Osteocyte (in vitro differentiated cells): ENCODE data around the gene TCF7L1. TPM values are rescaled to one million over a fixed set of nuclear protein-coding genes. Genes with fewer than 3 reads are reported as not detected.
A peak's percentile ranks its signal among the peaks of the same experiment; 100 is the strongest.

Experiments
- DNase-seq: peaks from one replicate; pipeline ENCODE4 v3.0.0; 2021; ENCODE audit warnings: mixed read lengths; ENCODE audit not compliant: unreplicated experiment; ENCODE audit errors: extremely low spot score
- H3K27ac Mint-ChIP-seq: one replicate; pipeline ENCODE4 v1.8.0; 2021; ENCODE audit warnings: mild to moderate bottlenecking, mixed read lengths; ENCODE audit not compliant: unreplicated experiment
- H3K27me3 Mint-ChIP-seq: one replicate; pipeline ENCODE4 v1.8.0; 2021; ENCODE audit warnings: mixed read lengths; ENCODE audit not compliant: unreplicated experiment
- H3K36me3 Mint-ChIP-seq: one replicate; pipeline ENCODE4 v1.8.0; 2021; ENCODE audit warnings: mixed read lengths; ENCODE audit not compliant: unreplicated experiment
- H3K4me1 Mint-ChIP-seq: one replicate; pipeline ENCODE4 v1.8.0; 2021; ENCODE audit warnings: mixed read lengths; ENCODE audit not compliant: unreplicated experiment
- H3K4me3 Mint-ChIP-seq: one replicate; pipeline ENCODE4 v1.8.0; 2021; ENCODE audit warnings: mild to moderate bottlenecking, moderate library complexity, mixed read lengths; ENCODE audit not compliant: unreplicated experiment
- H3K9me3 Mint-ChIP-seq: one replicate; pipeline ENCODE4 v1.8.0; 2021; ENCODE audit warnings: mixed read lengths; ENCODE audit not compliant: unreplicated experiment
- total RNA-seq: library from RNA; stranded (reverse); gene quantifications from 2 replicates; pipeline ENCODE4 v1.2.1, GENCODE V29; 2021
- TF ChIP-seq, protein P1 (sequence below): fragments of 200-600 bp; sonication (generic); IDR thresholded peaks from 2 replicates; pipeline ENCODE4 v1.5.0; 2021; ENCODE audit warnings: antibody characterized with exemption, mild to moderate bottlenecking, moderate library complexity

Gene TCF7L1
- total RNA-seq, 1 donor from 2014 or later = 31.8 TPM

DNA sequence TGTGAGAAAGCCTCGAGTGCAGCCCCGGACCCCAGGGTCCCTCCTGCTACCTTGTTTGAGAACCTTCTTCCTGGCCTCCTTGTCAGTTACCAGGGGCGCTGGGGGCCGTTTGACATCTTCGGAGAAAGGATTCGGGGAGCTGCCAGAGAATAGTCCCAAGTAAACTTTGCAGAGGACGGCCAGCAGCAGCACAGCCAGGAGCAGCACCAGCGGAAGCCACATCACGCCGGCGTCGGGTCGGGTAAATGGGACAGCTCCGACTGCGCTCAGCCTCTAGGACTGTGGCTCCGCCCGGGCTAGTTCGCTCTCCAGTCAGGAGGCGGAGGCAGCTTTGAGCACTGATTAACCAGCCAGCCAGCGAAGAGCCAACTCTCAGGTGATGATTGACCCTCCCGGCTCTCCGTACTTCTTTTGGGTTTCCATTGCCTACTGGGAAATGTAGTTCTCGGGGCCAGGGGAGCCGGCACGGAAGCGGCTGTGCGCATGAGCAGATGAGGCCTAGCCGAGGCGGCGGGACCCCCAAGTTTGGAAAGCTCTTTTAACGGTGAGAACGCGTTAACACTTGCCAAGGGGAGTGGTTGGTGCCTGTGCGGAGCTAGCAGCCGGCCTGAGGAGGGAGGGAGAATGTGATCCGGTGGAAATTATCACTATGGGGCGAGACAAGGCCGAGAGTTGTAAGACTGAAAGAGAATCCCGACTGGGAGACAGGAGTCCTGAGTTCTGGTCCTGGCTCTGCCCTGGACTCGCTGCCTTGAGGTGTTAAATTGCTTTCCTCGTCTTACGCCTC, 221.3 kb downstream of the TCF7L1 start, which contains the start of the genes ELMOD3 and RETSAT:
TSS of gene ELMOD3 (plus strand) at position 484 of the 787 bp plus-strand sequence. CDS start 2,430 bp downstream, outside the sequence.
TSS of gene RETSAT (minus strand) at position 243 of the 787 bp plus-strand sequence. CDS start at position 222, 21 bp downstream.
- Mint-ChIP-seq H3K4me1 (peaks cover 25% of the 10 kb centered on the region), H3K36me3 (peaks cover 21% of the 10 kb centered on the region), H3K4me3 (peak within 1 kb of the TSS; percentile 95), H3K27me3 (no peaks in the 10 kb centered on the region), H3K9me3 (no peaks in the 10 kb centered on the region), H3K27ac (peak within 1 kb of the TSS; percentile 99)
- TF ChIP-seq, protein P1, sequence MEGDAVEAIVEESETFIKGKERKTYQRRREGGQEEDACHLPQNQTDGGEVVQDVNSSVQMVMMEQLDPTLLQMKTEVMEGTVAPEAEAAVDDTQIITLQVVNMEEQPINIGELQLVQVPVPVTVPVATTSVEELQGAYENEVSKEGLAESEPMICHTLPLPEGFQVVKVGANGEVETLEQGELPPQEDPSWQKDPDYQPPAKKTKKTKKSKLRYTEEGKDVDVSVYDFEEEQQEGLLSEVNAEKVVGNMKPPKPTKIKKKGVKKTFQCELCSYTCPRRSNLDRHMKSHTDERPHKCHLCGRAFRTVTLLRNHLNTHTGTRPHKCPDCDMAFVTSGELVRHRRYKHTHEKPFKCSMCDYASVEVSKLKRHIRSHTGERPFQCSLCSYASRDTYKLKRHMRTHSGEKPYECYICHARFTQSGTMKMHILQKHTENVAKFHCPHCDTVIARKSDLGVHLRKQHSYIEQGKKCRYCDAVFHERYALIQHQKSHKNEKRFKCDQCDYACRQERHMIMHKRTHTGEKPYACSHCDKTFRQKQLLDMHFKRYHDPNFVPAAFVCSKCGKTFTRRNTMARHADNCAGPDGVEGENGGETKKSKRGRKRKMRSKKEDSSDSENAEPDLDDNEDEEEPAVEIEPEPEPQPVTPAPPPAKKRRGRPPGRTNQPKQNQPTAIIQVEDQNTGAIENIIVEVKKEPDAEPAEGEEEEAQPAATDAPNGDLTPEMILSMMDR = no peak
- DNase-seq = peak; percentile 99

DNA sequence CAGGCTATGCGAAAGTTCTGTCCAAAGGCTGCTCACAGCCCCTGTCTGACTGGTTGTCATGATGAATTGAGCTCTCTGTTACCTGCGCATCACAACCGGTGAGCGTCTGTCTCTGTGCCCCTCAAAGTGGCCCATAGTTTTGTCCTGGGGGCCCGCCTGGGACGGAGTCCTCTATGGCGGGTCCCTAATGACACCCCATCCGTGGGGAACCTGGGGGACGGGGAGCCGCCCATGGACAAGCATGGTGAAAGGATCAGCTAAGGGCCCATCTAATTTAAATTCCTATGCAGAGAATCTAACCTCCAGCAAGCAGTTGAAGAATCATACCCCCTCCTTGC, 221.8 kb downstream of the TCF7L1 start:
- Mint-ChIP-seq H3K27ac (peak overlapping the region; percentile 99), H3K4me1 (peaks cover 25% of the 10 kb centered on the region), H3K27me3 (no peaks in the 10 kb centered on the region), H3K4me3 (peak overlapping the region; percentile 95), H3K9me3 (no peaks in the 10 kb centered on the region), H3K36me3 (peaks cover 17% of the 10 kb centered on the region)
- TF ChIP-seq, protein P1 = no peak
- DNase-seq = no peak

DNA sequence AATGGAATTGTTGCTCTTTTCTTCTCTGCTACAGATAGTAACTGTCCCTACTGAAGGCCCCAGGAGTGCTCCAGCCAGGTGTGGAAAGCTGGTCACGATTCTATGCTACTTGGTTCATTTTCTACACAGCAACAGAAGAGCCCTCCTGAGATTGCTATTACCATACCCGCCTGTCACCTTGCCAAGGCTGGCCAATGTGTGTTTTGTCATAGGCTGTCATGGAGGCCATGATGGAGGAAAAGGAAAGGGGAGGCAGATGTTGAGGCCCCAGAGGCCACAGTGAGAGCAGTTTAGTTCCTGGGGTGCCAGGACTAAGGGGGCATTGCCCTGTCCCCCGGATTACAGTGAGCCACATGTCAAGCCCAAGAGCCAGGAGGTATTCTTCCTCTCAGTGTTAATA, 222.3 kb downstream of the TCF7L1 start:
- DNase-seq = no peak
- peaks cover 25% of the 10 kb centered on the region for H3K4me1 Mint-ChIP-seq
- H3K9me3 Mint-ChIP-seq = no peaks in the 10 kb centered on the region
- H3K4me3 Mint-ChIP-seq = peak overlapping the region; percentile 95
- TF ChIP-seq, protein P1 = no peak
- H3K36me3 Mint-ChIP-seq = peaks cover 13% of the 10 kb centered on the region
- H3K27ac Mint-ChIP-seq = peak overlapping the region; percentile 12
- H3K27me3 Mint-ChIP-seq = no peaks in the 10 kb centered on the region

DNA sequence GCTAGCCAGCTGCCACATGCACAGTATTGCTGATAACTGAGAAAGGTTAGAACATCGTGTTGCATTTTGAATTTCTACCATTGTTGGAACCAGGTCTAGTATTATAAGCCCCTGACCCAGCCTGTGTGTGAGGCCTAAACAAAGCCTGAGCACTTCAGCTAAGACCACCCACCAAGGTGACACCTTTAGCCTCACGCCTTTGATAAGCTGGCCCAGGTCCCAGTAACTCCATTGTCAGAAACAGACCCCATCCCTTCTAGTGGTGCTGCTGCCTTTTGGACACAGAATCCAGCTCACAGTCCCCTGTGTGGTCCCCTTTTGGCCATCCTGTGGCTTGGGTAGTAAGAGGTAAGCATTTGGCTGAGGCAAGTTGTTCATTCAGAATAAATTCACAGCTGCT, 223.0 kb downstream of the TCF7L1 start:
- H3K4me3 Mint-ChIP-seq = no peak overlapping the region
- TF ChIP-seq, protein P1 = no peak
- H3K36me3 Mint-ChIP-seq = peaks cover 11% of the 10 kb centered on the region
- peaks cover 25% of the 10 kb centered on the region for H3K4me1 Mint-ChIP-seq
- no peak for DNase-seq
- H3K27ac Mint-ChIP-seq = no peak overlapping the region
- H3K9me3 Mint-ChIP-seq = no peaks in the 10 kb centered on the region
- no peaks in the 10 kb centered on the region for H3K27me3 Mint-ChIP-seq

DNA sequence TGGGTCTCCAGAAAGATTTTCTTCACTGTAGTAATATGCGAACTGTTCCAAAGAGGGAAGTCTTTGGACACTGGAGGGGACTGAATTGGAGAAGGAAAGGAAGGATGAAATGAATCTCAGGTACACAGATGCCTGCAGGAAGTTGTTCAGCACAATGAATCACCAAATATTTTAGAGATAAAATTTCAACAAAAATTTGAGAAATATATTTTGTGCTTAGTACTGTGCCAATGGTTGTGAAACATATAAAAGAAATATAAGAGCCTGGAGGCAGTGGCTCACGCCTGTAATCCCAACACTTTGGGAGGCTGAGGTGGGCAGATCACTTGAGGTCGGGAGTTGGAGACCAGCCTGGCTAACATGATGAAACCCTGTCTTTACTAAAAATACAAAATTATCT, 224.5 kb downstream of the TCF7L1 start:
- Mint-ChIP-seq H3K27ac (no peak overlapping the region), H3K9me3 (no peaks in the 10 kb centered on the region), H3K4me3 (no peak overlapping the region), H3K4me1 (peaks cover 20% of the 10 kb centered on the region), H3K27me3 (no peaks in the 10 kb centered on the region), H3K36me3 (peaks cover 19% of the 10 kb centered on the region)
- DNase-seq = no peak
- TF ChIP-seq, protein P1 = no peak
